Neuron (in vitro differentiated cells): ENCODE measurements around the gene LDLRAD4.
"Not testable (repeated sequence)": the region's sequence is repeated elsewhere in the genome, so short reads cannot be mapped to it uniquely, and the experiment has no call there.

Experiments
- H2AFZ ChIP-seq: one replicate; pipeline ENCODE4 v1.6.1; 2013; ENCODE audit warnings: low read depth, mild to moderate bottlenecking, inconsistent platforms, low read length, moderate library complexity
- H3K27me3 ChIP-seq: one replicate; pipeline ENCODE4 v1.6.1; 2013; ENCODE audit warnings: low read length; ENCODE audit not compliant: insufficient read depth
- H3K36me3 ChIP-seq: one replicate; pipeline ENCODE4 v1.6.1; 2013; ENCODE audit warnings: low read length; ENCODE audit not compliant: insufficient read depth
- H3K4me1 ChIP-seq: one replicate; pipeline ENCODE4 v1.6.1; 2013; ENCODE audit warnings: low read length; ENCODE audit not compliant: insufficient read depth
- H3K4me3 ChIP-seq: 2 replicates; pipeline ENCODE4 v1.5.1; 2013; ENCODE audit warnings: mild to moderate bottlenecking, low read length, moderate library complexity
- H3K9me3 ChIP-seq: one replicate; pipeline ENCODE4 v1.6.1; 2013; ENCODE audit warnings: low read length

LDLRAD4 gene

GRCh38 chr18:13463526-13464210, 245.1 kb downstream of the LDLRAD4 start:
- H3K4me3 ChIP-seq, result no peak overlapping the region
- H3K4me1 ChIP-seq, result no peaks in the 10 kb centered on the region
- no peaks in the 10 kb centered on the region for H3K36me3 ChIP-seq
- no peaks in the 10 kb centered on the region for H3K9me3 ChIP-seq
- H2AFZ ChIP-seq, result no peak overlapping the region
- H3K27me3 ChIP-seq, result no peaks in the 10 kb centered on the region

- no peaks in the 10 kb centered on the region for H3K4me1 ChIP-seq
- no peak overlapping the region for H3K4me3 ChIP-seq
- no peaks in the 10 kb centered on the region for H3K27me3 ChIP-seq
- H2AFZ ChIP-seq, result no peak overlapping the region
- no peaks in the 10 kb centered on the region for H3K9me3 ChIP-seq
- H3K36me3 ChIP-seq, result no peaks in the 10 kb centered on the region
Observed at GRCh38 chr18:13464432-13465123, 246.0 kb downstream of the LDLRAD4 start.

DNA sequence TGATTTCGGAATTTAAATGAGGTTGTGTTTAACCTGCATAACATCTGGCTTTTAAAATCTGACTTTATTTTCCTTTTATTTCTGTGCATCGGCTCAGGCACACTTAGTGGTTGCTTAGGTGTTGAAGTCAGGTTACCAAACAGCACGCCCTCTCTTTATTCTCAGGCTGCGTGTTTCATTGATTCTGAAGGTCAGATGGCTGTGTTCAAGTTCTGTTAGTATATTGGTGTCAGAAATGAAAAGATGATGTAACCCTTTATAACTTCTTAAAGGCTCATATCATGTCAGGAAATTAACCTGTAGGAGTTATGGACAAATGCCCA, 246.5 kb downstream of the LDLRAD4 start:
- Histone ChIP-seq H3K27me3 (no peaks in the 10 kb centered on the region), H3K4me3 (no peak overlapping the region), H3K9me3 (no peaks in the 10 kb centered on the region), H3K4me1 (no peaks in the 10 kb centered on the region), H3K36me3 (no peaks in the 10 kb centered on the region), H2AFZ (no peak overlapping the region)

- H3K27me3 ChIP-seq, result no peaks in the 10 kb centered on the region
- H2AFZ ChIP-seq, result no peak overlapping the region
- H3K4me1 ChIP-seq, result no peaks in the 10 kb centered on the region
- H3K4me3 ChIP-seq, result no peak overlapping the region
- no peaks in the 10 kb centered on the region for H3K36me3 ChIP-seq
- no peaks in the 10 kb centered on the region for H3K9me3 ChIP-seq
Observed at GRCh38 chr18:13465476-13465875, 246.9 kb downstream of the LDLRAD4 start.

- no peak overlapping the region for H2AFZ ChIP-seq
- H3K27me3 ChIP-seq, result no peaks in the 10 kb centered on the region
- H3K4me3 ChIP-seq, result no peak overlapping the region
- H3K36me3 ChIP-seq, result no peaks in the 10 kb centered on the region
- peaks cover 22% of the 10 kb centered on the region for H3K4me1 ChIP-seq
- H3K9me3 ChIP-seq, result no peaks in the 10 kb centered on the region
Observed at GRCh38 chr18:13470516-13471197, 252.1 kb downstream of the LDLRAD4 start.

GRCh38 chr18:13471198-13471845, 252.8 kb downstream of the LDLRAD4 start:
- H3K4me3 ChIP-seq, result no peak overlapping the region
- H3K4me1 ChIP-seq, result peaks cover 22% of the 10 kb centered on the region

GRCh38 chr18:13471971-13472628, 253.5 kb downstream of the LDLRAD4 start:
- H3K36me3 ChIP-seq, result no peaks in the 10 kb centered on the region
- H3K27me3 ChIP-seq, result no peaks in the 10 kb centered on the region
- H3K4me1 ChIP-seq, result peaks cover 22% of the 10 kb centered on the region
- no peak overlapping the region for H3K4me3 ChIP-seq
- H2AFZ ChIP-seq, result no peak overlapping the region
- H3K9me3 ChIP-seq, result no peaks in the 10 kb centered on the region

More at GRCh38 chr18:13471198-13471845, 252.8 kb downstream of the LDLRAD4 start:
- Histone ChIP-seq H3K9me3 (no peaks in the 10 kb centered on the region), H3K27me3 (no peaks in the 10 kb centered on the region), H3K36me3 (no peaks in the 10 kb centered on the region), H2AFZ (no peak overlapping the region)

- no peaks in the 10 kb centered on the region for H3K27me3 ChIP-seq
- no peaks in the 10 kb centered on the region for H3K36me3 ChIP-seq
- H3K4me1 ChIP-seq, result peaks cover 22% of the 10 kb centered on the region
- no peak overlapping the region for H3K4me3 ChIP-seq
- no peaks in the 10 kb centered on the region for H3K9me3 ChIP-seq
- no peak overlapping the region for H2AFZ ChIP-seq
Observed at GRCh38 chr18:13473751-13474150, 255.2 kb downstream of the LDLRAD4 start.

- Histone ChIP-seq H3K27me3 (no peaks in the 10 kb centered on the region), H3K9me3 (no peaks in the 10 kb centered on the region), H3K36me3 (no peaks in the 10 kb centered on the region), H3K4me3 (no peak overlapping the region), H2AFZ (no peak overlapping the region), H3K4me1 (peaks cover 22% of the 10 kb centered on the region)
Observed at GRCh38 chr18:13474336-13474735, 255.8 kb downstream of the LDLRAD4 start.

GRCh38 chr18:13474907-13475545, 256.5 kb downstream of the LDLRAD4 start:
- H3K36me3 ChIP-seq, result no peaks in the 10 kb centered on the region
- H3K4me3 ChIP-seq, result no peak overlapping the region
- peaks cover 22% of the 10 kb centered on the region for H3K4me1 ChIP-seq
- no peaks in the 10 kb centered on the region for H3K9me3 ChIP-seq
- H3K27me3 ChIP-seq, result no peaks in the 10 kb centered on the region
- no peak overlapping the region for H2AFZ ChIP-seq

DNA sequence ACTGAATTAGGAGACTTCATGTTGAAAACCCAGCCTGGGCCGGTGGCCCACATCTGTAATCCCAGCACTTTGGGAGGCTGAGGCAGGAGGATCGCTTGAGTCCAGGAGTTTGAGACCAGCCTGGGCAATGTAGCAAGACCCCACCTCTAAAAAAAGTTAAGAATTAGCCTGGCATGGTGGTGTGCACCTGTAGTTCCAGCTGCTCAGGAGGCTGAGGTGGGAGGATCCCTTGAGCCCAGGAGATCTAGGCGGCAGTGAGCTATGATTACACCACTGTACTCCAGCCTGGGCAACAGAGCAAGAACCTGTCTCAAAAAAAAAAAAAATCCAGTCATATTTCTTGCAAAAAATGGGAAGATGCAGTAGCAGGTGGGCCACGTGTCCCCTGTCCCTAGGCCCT, 257.8 kb downstream of the LDLRAD4 start:
- H3K36me3 ChIP-seq, H3K4me3 ChIP-seq, H3K27me3 ChIP-seq, H2AFZ ChIP-seq, H3K9me3 ChIP-seq: not testable (repeated sequence)
- H3K4me1 ChIP-seq, result peaks cover 16% of the 10 kb centered on the region

DNA sequence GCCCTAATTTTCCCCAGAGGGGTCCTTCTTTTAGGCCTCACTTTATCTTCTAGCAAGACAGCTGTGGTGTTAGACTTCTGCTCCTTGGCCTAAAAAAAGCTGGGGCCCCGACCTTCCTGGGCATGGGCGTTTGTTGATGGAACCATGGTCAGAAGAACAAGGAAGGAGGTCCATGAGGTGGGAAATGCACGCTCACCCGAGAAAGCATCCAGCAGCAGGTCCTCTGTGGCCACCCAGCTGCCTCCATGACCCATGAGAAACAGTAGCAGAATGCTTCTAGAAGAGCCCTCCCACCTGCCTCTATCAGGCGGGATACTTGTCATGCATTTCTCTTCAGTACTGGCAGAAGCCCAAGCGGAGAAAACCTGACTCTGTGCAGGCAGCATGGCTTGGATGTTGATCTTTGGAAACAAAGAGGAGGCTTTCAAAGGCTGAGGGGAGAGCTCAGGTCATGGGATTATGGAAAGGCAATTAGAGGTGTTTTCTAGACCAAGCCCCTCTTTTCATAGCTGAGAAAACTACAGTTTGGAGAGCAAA, 258.7 kb downstream of the LDLRAD4 start:
- Histone ChIP-seq H3K9me3 (no peaks in the 10 kb centered on the region), H3K36me3 (no peaks in the 10 kb centered on the region), H2AFZ (no peak overlapping the region)

More for the DNA sequence above, 258.7 kb downstream of the LDLRAD4 start:
- no peaks in the 10 kb centered on the region for H3K27me3 ChIP-seq
- H3K4me3 ChIP-seq, result no peak overlapping the region
- H3K4me1 ChIP-seq, result peaks cover 7% of the 10 kb centered on the region
